Gastrocnemius medialis (tissue), 4 donors: ENCODE results near the gene IL16. TPM values are rescaled to one million over a fixed set of nuclear protein-coding genes. Genes with fewer than 3 reads are reported as not detected.

ENCODE experiments used
- ATAC-seq, 2 donors: fragments of 150-250 bp; one replicate each; pipeline ENCODE4 v1.9.1; 2016
- DNase-seq, 2 donors: peaks; one replicate each; pipeline ENCODE4 v3.0.0-alpha.2; 2019
- H3K27ac ChIP-seq, 4 donors: fragments of 200-600 bp; sonication (generic); 1 replicate in 1 of 4; 2 replicates in 3 of 4; pipeline ENCODE4 v1.5.1; 2016 to 2018; ENCODE audit warnings: mild to moderate bottlenecking in 2 of 4, moderate library complexity in 1 of 4
- H3K27me3 ChIP-seq, 3 donors: fragments of 200-600 bp; sonication (generic) in 2 of 3; 1 replicate in 1 of 3; 2 replicates in 2 of 3; pipeline versions ENCODE4 v1.5.1 to v1.6.0; 2016 to 2019; ENCODE audit warnings: mild to moderate bottlenecking in 1 of 3, moderate library complexity in 1 of 3
- H3K36me3 ChIP-seq, 2 donors: fragments of 200-600 bp; sonication (generic) in 1 of 2; one replicate each; pipeline ENCODE4 v1.5.1; 2017 to 2018
- H3K4me1 ChIP-seq, 2 donors: fragments of 200-600 bp; sonication (generic) in 1 of 2; one replicate each; pipeline ENCODE4 v1.5.1; 2016 to 2017; ENCODE audit warnings: mild to moderate bottlenecking in 2 of 2
- H3K4me3 ChIP-seq, 4 donors: fragments of 200-600 bp; sonication (generic) in 3 of 4; 1 replicate in 1 of 4; 2 replicates in 3 of 4; pipeline ENCODE4 v1.5.1; 2016 to 2019; ENCODE audit warnings: mild to moderate bottlenecking in 2 of 4
- H3K9me3 ChIP-seq, 3 donors: fragments of 200-600 bp; sonication (generic) in 2 of 3; 1 replicate in 1 of 3; 2 replicates in 2 of 3; pipeline ENCODE4 v1.5.1; 2016 to 2019
- POLR2A ChIP-seq, 2 donors: fragments of 450-650 bp; IDR thresholded peaks; one replicate each; pipeline ENCODE4 v1.6.1; 2017; ENCODE audit warnings: antibody characterized with exemption in 2 of 2, mild to moderate bottlenecking in 2 of 2, moderate library complexity in 2 of 2
- in situ Hi-C, 4 donors: fragments of 200-750 bp; cut with MboI; loops; one replicate each; pipeline versions ENCODE4 v1.15.0 to v1.8.0; 2017; ENCODE audit warnings: low sequenced_read_pairs in 4 of 4
- intact Hi-C: fragments of 100-400 bp; cut with DNase I; formaldehyde crosslinking; loops from one replicate; pipeline ENCODE4 v1.15.1; 2023; ENCODE audit warnings: low total_unique reads
- total RNA-seq, 4 donors: library from RNA; depleted of rRNA; stranded (reverse); fragments of >200 nt; gene quantifications; one replicate each; pipeline versions ENCODE4 v1.1.0 to v1.2.3, GENCODE V29; 2016
- TF ChIP-seq, protein P1 (sequence below), 5 experiments: fragments of 450-650 bp in 3 of 5; fragments of 200-600 bp in 2 of 5; sonication (generic) in 2 of 5; IDR thresholded peaks in 4 of 5; conservative IDR thresholded peaks in 1 of 5; 1 replicate in 4 of 5; 2 replicates in 1 of 5; pipeline ENCODE4 v1.5.1; 2016 to 2019; ENCODE audit warnings: antibody characterized with exemption in 5 of 5, mild to moderate bottlenecking in 3 of 5, moderate library complexity in 3 of 5

Gene IL16
- total RNA-seq, 4 donors from 2014 or later: 3.3 to 4.5 (median 4.3) TPM

DNA sequence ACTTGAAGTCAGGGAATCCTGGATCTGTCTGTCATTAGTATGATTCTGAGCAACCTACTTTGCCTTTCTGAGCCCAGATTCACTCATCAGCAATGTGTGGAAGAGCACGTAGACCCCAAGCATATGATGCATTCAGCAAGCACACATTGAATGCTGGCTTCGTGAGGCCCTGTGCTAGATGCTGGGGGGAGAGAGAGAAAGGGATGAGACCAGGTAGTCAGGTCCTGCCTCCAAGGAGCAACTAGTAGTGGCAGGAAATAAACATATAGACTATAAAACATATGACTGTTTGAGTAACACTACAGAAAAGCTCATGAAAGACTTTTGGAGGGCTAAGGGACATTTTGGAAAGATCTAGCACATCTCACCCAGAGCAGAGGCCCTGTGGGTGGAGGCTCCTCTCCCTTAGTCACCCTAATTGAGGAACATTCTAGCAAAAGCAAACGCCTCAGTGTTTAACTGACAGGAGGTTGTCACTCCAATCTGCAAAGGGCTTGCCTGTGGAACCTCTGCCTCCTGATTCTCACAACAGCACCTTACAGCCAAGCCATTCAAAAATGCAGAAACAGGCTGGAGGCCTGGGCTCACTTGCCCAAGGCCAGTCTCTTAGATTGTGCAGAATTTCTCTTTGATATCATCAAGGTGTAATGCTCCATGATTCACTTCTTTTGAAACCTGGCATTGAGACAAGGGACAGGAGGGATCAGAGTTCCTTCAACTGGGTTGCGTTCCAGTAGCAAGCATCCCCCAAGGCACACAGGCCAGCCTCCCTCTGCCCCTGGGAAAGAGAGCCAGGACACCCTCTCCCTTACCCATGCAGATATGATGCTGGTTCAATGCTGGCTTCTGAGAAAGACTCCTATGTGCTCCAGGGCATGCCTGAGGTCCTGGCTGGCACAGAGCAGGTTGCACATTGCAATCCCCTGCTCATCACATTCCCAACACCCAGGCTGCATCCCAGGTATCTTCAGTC lies 101.2 kb downstream of the IL16 start:
- H3K27ac ChIP-seq: peak overlapping the region in 3 of 4 donors; percentile 45 to 65 (median 54)
- peak overlapping the region in 3 of 4 donors; percentile 17 to 34 (median 32) for H3K4me3 ChIP-seq
- H3K9me3 ChIP-seq: no peaks in the 10 kb centered on the region
- ATAC-seq (no peak), DNase-seq (no peak)
- TF ChIP-seq POLR2A (IDR thresholded peaks at IDR 0.05): no peak
- TF ChIP-seq, protein P1, sequence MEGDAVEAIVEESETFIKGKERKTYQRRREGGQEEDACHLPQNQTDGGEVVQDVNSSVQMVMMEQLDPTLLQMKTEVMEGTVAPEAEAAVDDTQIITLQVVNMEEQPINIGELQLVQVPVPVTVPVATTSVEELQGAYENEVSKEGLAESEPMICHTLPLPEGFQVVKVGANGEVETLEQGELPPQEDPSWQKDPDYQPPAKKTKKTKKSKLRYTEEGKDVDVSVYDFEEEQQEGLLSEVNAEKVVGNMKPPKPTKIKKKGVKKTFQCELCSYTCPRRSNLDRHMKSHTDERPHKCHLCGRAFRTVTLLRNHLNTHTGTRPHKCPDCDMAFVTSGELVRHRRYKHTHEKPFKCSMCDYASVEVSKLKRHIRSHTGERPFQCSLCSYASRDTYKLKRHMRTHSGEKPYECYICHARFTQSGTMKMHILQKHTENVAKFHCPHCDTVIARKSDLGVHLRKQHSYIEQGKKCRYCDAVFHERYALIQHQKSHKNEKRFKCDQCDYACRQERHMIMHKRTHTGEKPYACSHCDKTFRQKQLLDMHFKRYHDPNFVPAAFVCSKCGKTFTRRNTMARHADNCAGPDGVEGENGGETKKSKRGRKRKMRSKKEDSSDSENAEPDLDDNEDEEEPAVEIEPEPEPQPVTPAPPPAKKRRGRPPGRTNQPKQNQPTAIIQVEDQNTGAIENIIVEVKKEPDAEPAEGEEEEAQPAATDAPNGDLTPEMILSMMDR (IDR thresholded peaks at IDR 0.05 in 4 of 5, conservative IDR thresholded peaks at IDR 0.05 in 1 of 5): no peak
- intact Hi-C loops (no loop called here), in situ Hi-C loops (no loop called here)
- no peaks in the 10 kb centered on the region for H3K36me3 ChIP-seq
- peaks cover 4 to 19% of the 10 kb centered on the region in 2 donors for H3K4me1 ChIP-seq
- H3K27me3 ChIP-seq: no peaks in the 10 kb centered on the region

GRCh38 chr15:81298611-81299010 lies 101.9 kb downstream of the IL16 start:
- ATAC-seq: no peak
- in situ Hi-C loops: no loop called here
- no peaks in the 10 kb centered on the region for H3K27me3 ChIP-seq
- no peaks in the 10 kb centered on the region for H3K9me3 ChIP-seq
- H3K4me1 ChIP-seq: peaks cover 4 to 19% of the 10 kb centered on the region in 2 donors
- no peak for DNase-seq
- intact Hi-C loops: no loop called here
- H3K27ac ChIP-seq: no peak overlapping the region
- TF ChIP-seq, protein P1 (IDR thresholded peaks at IDR 0.05 in 4 of 5, conservative IDR thresholded peaks at IDR 0.05 in 1 of 5): no peak
- TF ChIP-seq POLR2A (IDR thresholded peaks at IDR 0.05): no peak
- no peak overlapping the region for H3K4me3 ChIP-seq
- no peaks in the 10 kb centered on the region for H3K36me3 ChIP-seq

DNA sequence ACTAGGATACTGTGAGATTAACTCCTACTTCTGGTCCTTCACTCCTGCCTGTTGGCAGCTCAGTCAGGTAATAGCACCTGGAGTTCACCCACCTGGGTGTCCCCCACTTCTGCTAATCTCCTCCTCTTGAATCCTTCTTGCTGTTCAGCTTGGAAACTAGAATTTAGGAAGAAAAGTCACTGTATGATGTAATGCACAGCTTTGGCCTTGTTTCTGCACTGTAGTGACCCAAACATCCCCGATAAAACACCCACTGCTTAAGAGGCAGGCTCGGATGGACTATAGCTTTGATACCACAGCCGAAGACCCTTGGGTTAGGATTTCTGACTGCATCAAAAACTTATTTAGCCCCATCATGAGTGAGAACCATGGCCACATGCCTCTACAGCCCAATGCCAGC lies 102.5 kb downstream of the IL16 start:
- no peak overlapping the region for H3K27ac ChIP-seq
- peaks cover 4 to 19% of the 10 kb centered on the region in 2 donors for H3K4me1 ChIP-seq

GRCh38 chr15:81299630-81300273 lies 103.1 kb downstream of the IL16 start:
- DNase-seq (no peak), ATAC-seq (no peak)
- intact Hi-C loops: no loop called here
- H3K36me3 ChIP-seq: no peaks in the 10 kb centered on the region
- H3K4me1 ChIP-seq: peaks cover under 1 to 16% of the 10 kb centered on the region in 2 donors
- no peak overlapping the region for H3K27ac ChIP-seq
- no peak for TF ChIP-seq POLR2A (IDR thresholded peaks at IDR 0.05)
- TF ChIP-seq, protein P1 (IDR thresholded peaks at IDR 0.05 in 4 of 5, conservative IDR thresholded peaks at IDR 0.05 in 1 of 5): no peak
- H3K9me3 ChIP-seq: no peaks in the 10 kb centered on the region
- in situ Hi-C loops: no loop called here
- no peaks in the 10 kb centered on the region for H3K27me3 ChIP-seq
- no peak overlapping the region for H3K4me3 ChIP-seq

More for the DNA sequence above, 102.5 kb downstream of the IL16 start:
- DNase-seq (no peak), ATAC-seq (no peak)
- Histone ChIP-seq H3K4me3 (no peak overlapping the region), H3K36me3 (no peaks in the 10 kb centered on the region), H3K27me3 (no peaks in the 10 kb centered on the region), H3K9me3 (no peaks in the 10 kb centered on the region)
- in situ Hi-C loops (no loop called here), intact Hi-C loops (no loop called here)
- TF ChIP-seq POLR2A (IDR thresholded peaks at IDR 0.05): no peak
- TF ChIP-seq, protein P1 (IDR thresholded peaks at IDR 0.05 in 4 of 5, conservative IDR thresholded peaks at IDR 0.05 in 1 of 5): no peak
